Stimulated activated memory B cell treated with anti-CD40 and anti-IgM and Interleukin-4, amounts not matched to agents 10 μg/mL and 1 μg/mL and 100 μg/mL, for 72 hours (primary cell): ENCODE results near the gene RTEL1.
"Not testable (repeated sequence)": the region's sequence is repeated elsewhere in the genome, so short reads cannot be mapped to it uniquely, and the experiment has no call there.

Source experiments
- ATAC-seq: fragments of 150-1000 bp; cut with Tn5 transposase; 2 replicates; pipeline ENCODE4 v1.10.0; 2021
- H3K27ac Mint-ChIP-seq: one replicate; pipeline ENCODE4 v1.8.0; 2022; ENCODE audit warnings: mild to moderate bottlenecking, mixed read lengths
- H3K27me3 Mint-ChIP-seq: one replicate; pipeline ENCODE4 v1.8.0; 2022; ENCODE audit warnings: mixed read lengths
- H3K36me3 Mint-ChIP-seq: one replicate; pipeline ENCODE4 v1.8.0; 2022; ENCODE audit warnings: mixed read lengths
- H3K4me1 Mint-ChIP-seq: one replicate; pipeline ENCODE4 v1.8.0; 2022; ENCODE audit warnings: mixed read lengths
- H3K4me3 Mint-ChIP-seq: one replicate; pipeline ENCODE4 v1.8.0; 2022; ENCODE audit warnings: mild to moderate bottlenecking, moderate library complexity, mixed read lengths
- H3K9me3 Mint-ChIP-seq: one replicate; pipeline ENCODE4 v1.8.0; 2022; ENCODE audit warnings: mixed read lengths

RTEL1 gene

GRCh38 chr20:63653974-63654668 is 4.0 kb upstream of the RTEL1 start:
- H3K27ac Mint-ChIP-seq, result no peak overlapping the region
- H3K36me3 Mint-ChIP-seq, result no peaks in the 10 kb centered on the region
- H3K27me3 Mint-ChIP-seq, result peaks cover 42% of the 10 kb centered on the region
- peak overlapping the region; percentile 26 for H3K4me3 Mint-ChIP-seq
- H3K9me3 Mint-ChIP-seq, result no peaks in the 10 kb centered on the region
- H3K4me1 Mint-ChIP-seq, result peaks cover 32% of the 10 kb centered on the region
- ATAC-seq, result no peak

GRCh38 chr20:63655249-63655648 is 2.9 kb upstream of the RTEL1 start:
- Mint-ChIP-seq H3K27me3 (peaks cover 42% of the 10 kb centered on the region), H3K9me3 (no peaks in the 10 kb centered on the region), H3K27ac (no peak overlapping the region), H3K36me3 (no peaks in the 10 kb centered on the region), H3K4me1 (peaks cover 41% of the 10 kb centered on the region), H3K4me3 (no peak overlapping the region)
- ATAC-seq, result no peak

- Mint-ChIP-seq H3K4me3 (no peak overlapping the region), H3K36me3 (no peaks in the 10 kb centered on the region), H3K9me3 (no peaks in the 10 kb centered on the region), H3K27ac (no peak overlapping the region), H3K27me3 (peaks cover 35% of the 10 kb centered on the region), H3K4me1 (peaks cover 39% of the 10 kb centered on the region)
- no peak for ATAC-seq
Measured at GRCh38 chr20:63656451-63656850, 1.7 kb upstream of the RTEL1 start.

- Mint-ChIP-seq H3K27me3 (peaks cover 29% of the 10 kb centered on the region), H3K4me1 (peaks cover 34% of the 10 kb centered on the region)
Measured at GRCh38 chr20:63657260-63657936, 714 bp upstream of the RTEL1 start.

GRCh38 chr20:63658749-63659187 is 656 bp downstream of the RTEL1 start:
- H3K27ac Mint-ChIP-seq, result peak overlapping the region; percentile 86
- H3K27me3 Mint-ChIP-seq, result peaks cover 25% of the 10 kb centered on the region
- no peaks in the 10 kb centered on the region for H3K9me3 Mint-ChIP-seq
- H3K36me3 Mint-ChIP-seq, result peaks cover 7% of the 10 kb centered on the region
- ATAC-seq, result peak; percentile 56
- H3K4me1 Mint-ChIP-seq, result peaks cover 30% of the 10 kb centered on the region
- H3K4me3 Mint-ChIP-seq, result peak overlapping the region; percentile 94

More at GRCh38 chr20:63657260-63657936, 714 bp upstream of the RTEL1 start:
- peak overlapping the region; percentile 94 for H3K4me3 Mint-ChIP-seq
- ATAC-seq, result no peak
- no peaks in the 10 kb centered on the region for H3K9me3 Mint-ChIP-seq
- peak overlapping the region; percentile 86 for H3K27ac Mint-ChIP-seq
- peaks cover 4% of the 10 kb centered on the region for H3K36me3 Mint-ChIP-seq

GRCh38 chr20:63659370-63659769 is 1.3 kb downstream of the RTEL1 start:
- Mint-ChIP-seq H3K9me3 (no peaks in the 10 kb centered on the region), H3K4me1 (peaks cover 25% of the 10 kb centered on the region), H3K27me3 (peaks cover 19% of the 10 kb centered on the region), H3K4me3 (peak overlapping the region; percentile 94), H3K36me3 (peaks cover 7% of the 10 kb centered on the region), H3K27ac (peak overlapping the region; percentile 86)
- no peak for ATAC-seq

- Mint-ChIP-seq H3K36me3 (peaks cover 11% of the 10 kb centered on the region), H3K27me3 (peaks cover 11% of the 10 kb centered on the region), H3K4me1 (peaks cover 25% of the 10 kb centered on the region)
- ATAC-seq, H3K4me3 Mint-ChIP-seq, H3K27ac Mint-ChIP-seq, H3K9me3 Mint-ChIP-seq: not testable (repeated sequence)
Measured at GRCh38 chr20:63660174-63660573, 2.1 kb downstream of the RTEL1 start.

- peaks cover 11% of the 10 kb centered on the region for H3K27me3 Mint-ChIP-seq
- H3K4me1 Mint-ChIP-seq, result peaks cover 25% of the 10 kb centered on the region
- no peak for ATAC-seq
- peaks cover 14% of the 10 kb centered on the region for H3K36me3 Mint-ChIP-seq
- no peaks in the 10 kb centered on the region for H3K9me3 Mint-ChIP-seq
- no peak overlapping the region for H3K27ac Mint-ChIP-seq
- H3K4me3 Mint-ChIP-seq, result no peak overlapping the region
Measured at GRCh38 chr20:63660622-63661021, 2.5 kb downstream of the RTEL1 start.

- no peak overlapping the region for H3K27ac Mint-ChIP-seq
- H3K4me1 Mint-ChIP-seq, result peaks cover 25% of the 10 kb centered on the region
- peaks cover 17% of the 10 kb centered on the region for H3K36me3 Mint-ChIP-seq
- no peak overlapping the region for H3K4me3 Mint-ChIP-seq
- no peak for ATAC-seq
- H3K27me3 Mint-ChIP-seq, result peaks cover 9% of the 10 kb centered on the region
- H3K9me3 Mint-ChIP-seq, result no peaks in the 10 kb centered on the region
Measured at GRCh38 chr20:63661108-63661507, 3.0 kb downstream of the RTEL1 start.

- peaks cover 25% of the 10 kb centered on the region for H3K4me1 Mint-ChIP-seq
- H3K9me3 Mint-ChIP-seq, result no peaks in the 10 kb centered on the region
- no peak overlapping the region for H3K27ac Mint-ChIP-seq
Measured at GRCh38 chr20:63661959-63662812, 4.1 kb downstream of the RTEL1 start.

GRCh38 chr20:63662813-63663189 is 4.7 kb downstream of the RTEL1 start:
- H3K4me3 Mint-ChIP-seq, result no peak overlapping the region
- H3K4me1 Mint-ChIP-seq, result peaks cover 20% of the 10 kb centered on the region
- no peaks in the 10 kb centered on the region for H3K27me3 Mint-ChIP-seq
- H3K9me3 Mint-ChIP-seq, result no peaks in the 10 kb centered on the region
- no peak for ATAC-seq
- H3K36me3 Mint-ChIP-seq, result peaks cover 26% of the 10 kb centered on the region
- no peak overlapping the region for H3K27ac Mint-ChIP-seq

More at GRCh38 chr20:63661959-63662812, 4.1 kb downstream of the RTEL1 start:
- ATAC-seq, result no peak
- Mint-ChIP-seq H3K4me3 (no peak overlapping the region), H3K36me3 (peaks cover 23% of the 10 kb centered on the region), H3K27me3 (no peaks in the 10 kb centered on the region)

- H3K27ac Mint-ChIP-seq, result no peak overlapping the region
- peaks cover 15% of the 10 kb centered on the region for H3K4me1 Mint-ChIP-seq
- no peaks in the 10 kb centered on the region for H3K9me3 Mint-ChIP-seq
- no peaks in the 10 kb centered on the region for H3K27me3 Mint-ChIP-seq
- peaks cover 32% of the 10 kb centered on the region for H3K36me3 Mint-ChIP-seq
- H3K4me3 Mint-ChIP-seq, result no peak overlapping the region
- ATAC-seq, result no peak
Measured at GRCh38 chr20:63663332-63664066, 5.4 kb downstream of the RTEL1 start.

- Mint-ChIP-seq H3K27ac (no peak overlapping the region), H3K36me3 (peaks cover 40% of the 10 kb centered on the region), H3K27me3 (no peaks in the 10 kb centered on the region), H3K4me1 (peaks cover 7% of the 10 kb centered on the region), H3K4me3 (no peak overlapping the region), H3K9me3 (no peaks in the 10 kb centered on the region)
- no peak for ATAC-seq
Measured at GRCh38 chr20:63664143-63664851, 6.2 kb downstream of the RTEL1 start.

- H3K27ac Mint-ChIP-seq, result no peak overlapping the region
- H3K36me3 Mint-ChIP-seq, result peaks cover 40% of the 10 kb centered on the region
- ATAC-seq, result no peak
- peaks cover under 1% of the 10 kb centered on the region for H3K4me1 Mint-ChIP-seq
- H3K4me3 Mint-ChIP-seq, result no peak overlapping the region
- no peaks in the 10 kb centered on the region for H3K27me3 Mint-ChIP-seq
- no peaks in the 10 kb centered on the region for H3K9me3 Mint-ChIP-seq
Measured at GRCh38 chr20:63664861-63665594, 6.9 kb downstream of the RTEL1 start.
